WTC11 (cell line): ENCODE measurements around the gene ADM. TPM values are rescaled to one million over a fixed set of nuclear protein-coding genes. Genes with fewer than 3 reads are reported as not detected.

Experiments used
- ATAC-seq: fragments of 200-7000 bp; cut with Tn5 transposase; 2 replicates; pipeline ENCODE4 v1.10.0; 2021; ENCODE audit warnings: mild to moderate bottlenecking, moderate library complexity
- CTCF ChIA-PET: fragments of 300-600 bp; sonication (Branson Sonifier 250); formaldehyde crosslinking; loops from one replicate; lab custom pipeline; 2021; ENCODE audit warnings: antibody characterized with exemption; lab: Charles Lee
- POLR2A ChIA-PET: fragments of 350-600 bp; sonication (Branson Sonifier 250); formaldehyde crosslinking; loops from one replicate; lab custom pipeline; 2021; ENCODE audit warnings: antibody characterized with exemption; lab: Charles Lee
- DNase-seq: peaks from one replicate; pipeline ENCODE4 v3.0.0; 2021; ENCODE audit warnings: low spot score
- H3K27ac Mint-ChIP-seq: 2 replicates; pipeline ENCODE4 v1.8.0; 2021; ENCODE audit warnings: mixed read lengths
- H3K27me3 Mint-ChIP-seq: 2 replicates; pipeline ENCODE4 v1.8.0; 2021; ENCODE audit warnings: low read depth, mild to moderate bottlenecking, moderate library complexity, mixed read lengths
- H3K36me3 Mint-ChIP-seq: 2 replicates; pipeline ENCODE4 v1.8.0; 2021; ENCODE audit warnings: mixed read lengths
- H3K4me1 Mint-ChIP-seq: 2 replicates; pipeline ENCODE4 v1.8.0; 2022; ENCODE audit warnings: mixed read lengths
- H3K4me3 Mint-ChIP-seq: 2 replicates; pipeline ENCODE4 v1.8.0; 2021; ENCODE audit warnings: mild to moderate bottlenecking, moderate library complexity, mixed read lengths
- H3K9me3 Mint-ChIP-seq: 2 replicates; pipeline ENCODE4 v1.8.0; 2021; ENCODE audit warnings: mixed read lengths
- ATF1 ChIP-seq: sonication (generic); formaldehyde crosslinking; IDR thresholded peaks from 2 replicates; pipeline ENCODE4 v1.8.1; 2023; ENCODE audit warnings: mild to moderate bottlenecking, moderate library complexity, missing genetic modification reagents
- CREM ChIP-seq: sonication (generic); formaldehyde crosslinking; IDR thresholded peaks from 2 replicates; pipeline ENCODE4 v1.8.1; 2022; ENCODE audit warnings: mild to moderate bottlenecking, missing genetic modification reagents, moderate library complexity
- KAT7 ChIP-seq: sonication (generic); formaldehyde crosslinking; IDR thresholded peaks from 2 replicates; pipeline ENCODE4 v1.8.1; 2023; ENCODE audit warnings: missing genetic modification reagents, mild to moderate bottlenecking, borderline replicate concordance
- NR2C2 ChIP-seq: sonication (generic); formaldehyde crosslinking; IDR thresholded peaks from 2 replicates; pipeline ENCODE4 v1.8.0; 2022; ENCODE audit warnings: mild to moderate bottlenecking, missing genetic modification reagents
- RELA ChIP-seq: sonication (generic); formaldehyde crosslinking; IDR thresholded peaks from 2 replicates; pipeline ENCODE4 v1.8.1; 2022; ENCODE audit warnings: missing genetic modification reagents, mild to moderate bottlenecking, borderline replicate concordance
- SP1 ChIP-seq: sonication (generic); formaldehyde crosslinking; conservative IDR thresholded peaks from 2 replicates; pipeline ENCODE4 v1.8.1; 2022; ENCODE audit warnings: missing genetic modification reagents
- ZNF232 ChIP-seq: sonication (generic); formaldehyde crosslinking; IDR thresholded peaks from 2 replicates; pipeline ENCODE4 v1.8.0; 2022; ENCODE audit warnings: mild to moderate bottlenecking, missing genetic modification reagents
- total RNA-seq: library from RNA; stranded (reverse); gene quantifications from 3 replicates; pipeline ENCODE4 v1.2.3, GENCODE V29; 2021
- TF ChIP-seq, protein P1 (sequence below): fragments of 250-450 bp; sonication (Bioruptor Pico); IDR thresholded peaks from 2 replicates; pipeline ENCODE4 v1.8.0; 2021; ENCODE audit warnings: mild to moderate bottlenecking
- TF ChIP-seq, protein P2 (sequence below): sonication (generic); formaldehyde crosslinking; IDR thresholded peaks from 2 replicates; pipeline ENCODE4 v1.8.0; 2022; ENCODE audit warnings: mild to moderate bottlenecking, missing genetic modification reagents
- TF ChIP-seq, protein P3 (sequence below): fragments of 250-450 bp; sonication (Bioruptor Pico); IDR thresholded peaks from 2 replicates; pipeline ENCODE4 v1.9.0; 2021; ENCODE audit warnings: mild to moderate bottlenecking, borderline replicate concordance
- TF ChIP-seq, protein P4 (sequence below): fragments of 250-450 bp; sonication (Bioruptor Pico); IDR thresholded peaks from 2 replicates; pipeline ENCODE4 v1.9.0; 2021; ENCODE audit warnings: moderate library complexity, mild to moderate bottlenecking, inconsistent platforms, borderline replicate concordance
- TF ChIP-seq, protein P5 (sequence below): fragments of 250-450 bp; sonication (Bioruptor Pico); conservative IDR thresholded peaks from 2 replicates; pipeline ENCODE4 v1.9.0; 2021; ENCODE audit warnings: mild to moderate bottlenecking
- TF ChIP-seq, protein P6 (sequence below): sonication (generic); formaldehyde crosslinking; conservative IDR thresholded peaks from 2 replicates; pipeline ENCODE4 v1.8.1; 2023; ENCODE audit warnings: mild to moderate bottlenecking, low read depth, missing genetic modification reagents, moderate library complexity

ADM gene
- total RNA-seq, 1 experiment from 2014 or later: 18.7 TPM

DNA sequence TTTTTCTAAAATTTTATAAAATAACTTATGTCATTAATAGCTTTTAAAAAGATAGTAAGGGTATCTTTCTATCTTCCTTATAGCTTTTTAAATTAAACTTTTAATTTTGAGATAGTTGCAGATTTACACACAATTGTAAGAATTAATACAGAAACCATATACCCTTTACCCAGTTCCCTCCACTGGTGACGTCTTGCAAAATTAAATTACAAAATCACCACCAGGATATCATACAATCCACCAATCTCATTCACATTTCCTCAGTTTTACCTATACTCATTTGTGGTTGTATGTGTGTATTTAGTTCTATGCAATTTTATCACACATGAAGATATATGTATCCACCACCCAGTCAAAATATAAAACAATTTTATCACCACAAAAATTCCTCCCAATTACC, 20.9 kb upstream of the ADM start:
- TF ChIP-seq NR2C2: no peak
- TF ChIP-seq, protein P1, sequence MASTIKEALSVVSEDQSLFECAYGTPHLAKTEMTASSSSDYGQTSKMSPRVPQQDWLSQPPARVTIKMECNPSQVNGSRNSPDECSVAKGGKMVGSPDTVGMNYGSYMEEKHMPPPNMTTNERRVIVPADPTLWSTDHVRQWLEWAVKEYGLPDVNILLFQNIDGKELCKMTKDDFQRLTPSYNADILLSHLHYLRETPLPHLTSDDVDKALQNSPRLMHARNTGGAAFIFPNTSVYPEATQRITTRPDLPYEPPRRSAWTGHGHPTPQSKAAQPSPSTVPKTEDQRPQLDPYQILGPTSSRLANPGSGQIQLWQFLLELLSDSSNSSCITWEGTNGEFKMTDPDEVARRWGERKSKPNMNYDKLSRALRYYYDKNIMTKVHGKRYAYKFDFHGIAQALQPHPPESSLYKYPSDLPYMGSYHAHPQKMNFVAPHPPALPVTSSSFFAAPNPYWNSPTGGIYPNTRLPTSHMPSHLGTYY (CRISPR knock-in tag): no peak
- no peak for TF ChIP-seq ZNF232
- no peak for TF ChIP-seq RELA (CRISPR knock-in tag)
- TF ChIP-seq SP1 (CRISPR knock-in tag): no peak
- TF ChIP-seq, protein P2, sequence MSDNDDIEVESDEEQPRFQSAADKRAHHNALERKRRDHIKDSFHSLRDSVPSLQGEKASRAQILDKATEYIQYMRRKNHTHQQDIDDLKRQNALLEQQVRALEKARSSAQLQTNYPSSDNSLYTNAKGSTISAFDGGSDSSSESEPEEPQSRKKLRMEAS (CRISPR knock-in tag): no peak
- TF ChIP-seq ATF1: no peak
- TF ChIP-seq, protein P3, sequence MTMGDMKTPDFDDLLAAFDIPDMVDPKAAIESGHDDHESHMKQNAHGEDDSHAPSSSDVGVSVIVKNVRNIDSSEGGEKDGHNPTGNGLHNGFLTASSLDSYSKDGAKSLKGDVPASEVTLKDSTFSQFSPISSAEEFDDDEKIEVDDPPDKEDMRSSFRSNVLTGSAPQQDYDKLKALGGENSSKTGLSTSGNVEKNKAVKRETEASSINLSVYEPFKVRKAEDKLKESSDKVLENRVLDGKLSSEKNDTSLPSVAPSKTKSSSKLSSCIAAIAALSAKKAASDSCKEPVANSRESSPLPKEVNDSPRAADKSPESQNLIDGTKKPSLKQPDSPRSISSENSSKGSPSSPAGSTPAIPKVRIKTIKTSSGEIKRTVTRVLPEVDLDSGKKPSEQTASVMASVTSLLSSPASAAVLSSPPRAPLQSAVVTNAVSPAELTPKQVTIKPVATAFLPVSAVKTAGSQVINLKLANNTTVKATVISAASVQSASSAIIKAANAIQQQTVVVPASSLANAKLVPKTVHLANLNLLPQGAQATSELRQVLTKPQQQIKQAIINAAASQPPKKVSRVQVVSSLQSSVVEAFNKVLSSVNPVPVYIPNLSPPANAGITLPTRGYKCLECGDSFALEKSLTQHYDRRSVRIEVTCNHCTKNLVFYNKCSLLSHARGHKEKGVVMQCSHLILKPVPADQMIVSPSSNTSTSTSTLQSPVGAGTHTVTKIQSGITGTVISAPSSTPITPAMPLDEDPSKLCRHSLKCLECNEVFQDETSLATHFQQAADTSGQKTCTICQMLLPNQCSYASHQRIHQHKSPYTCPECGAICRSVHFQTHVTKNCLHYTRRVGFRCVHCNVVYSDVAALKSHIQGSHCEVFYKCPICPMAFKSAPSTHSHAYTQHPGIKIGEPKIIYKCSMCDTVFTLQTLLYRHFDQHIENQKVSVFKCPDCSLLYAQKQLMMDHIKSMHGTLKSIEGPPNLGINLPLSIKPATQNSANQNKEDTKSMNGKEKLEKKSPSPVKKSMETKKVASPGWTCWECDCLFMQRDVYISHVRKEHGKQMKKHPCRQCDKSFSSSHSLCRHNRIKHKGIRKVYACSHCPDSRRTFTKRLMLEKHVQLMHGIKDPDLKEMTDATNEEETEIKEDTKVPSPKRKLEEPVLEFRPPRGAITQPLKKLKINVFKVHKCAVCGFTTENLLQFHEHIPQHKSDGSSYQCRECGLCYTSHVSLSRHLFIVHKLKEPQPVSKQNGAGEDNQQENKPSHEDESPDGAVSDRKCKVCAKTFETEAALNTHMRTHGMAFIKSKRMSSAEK (CRISPR knock-in tag): no peak
- TF ChIP-seq, protein P4, sequence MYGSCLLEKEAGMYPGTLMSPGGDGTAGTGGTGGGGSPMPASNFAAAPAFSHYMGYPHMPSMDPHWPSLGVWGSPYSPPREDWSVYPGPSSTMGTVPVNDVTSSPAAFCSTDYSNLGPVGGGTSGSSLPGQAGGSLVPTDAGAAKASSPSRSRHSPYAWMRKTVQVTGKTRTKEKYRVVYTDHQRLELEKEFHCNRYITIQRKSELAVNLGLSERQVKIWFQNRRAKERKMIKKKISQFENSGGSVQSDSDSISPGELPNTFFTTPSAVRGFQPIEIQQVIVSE (CRISPR knock-in tag): no peak
- TF ChIP-seq KAT7 (CRISPR knock-in tag): no peak
- TF ChIP-seq, protein P5, sequence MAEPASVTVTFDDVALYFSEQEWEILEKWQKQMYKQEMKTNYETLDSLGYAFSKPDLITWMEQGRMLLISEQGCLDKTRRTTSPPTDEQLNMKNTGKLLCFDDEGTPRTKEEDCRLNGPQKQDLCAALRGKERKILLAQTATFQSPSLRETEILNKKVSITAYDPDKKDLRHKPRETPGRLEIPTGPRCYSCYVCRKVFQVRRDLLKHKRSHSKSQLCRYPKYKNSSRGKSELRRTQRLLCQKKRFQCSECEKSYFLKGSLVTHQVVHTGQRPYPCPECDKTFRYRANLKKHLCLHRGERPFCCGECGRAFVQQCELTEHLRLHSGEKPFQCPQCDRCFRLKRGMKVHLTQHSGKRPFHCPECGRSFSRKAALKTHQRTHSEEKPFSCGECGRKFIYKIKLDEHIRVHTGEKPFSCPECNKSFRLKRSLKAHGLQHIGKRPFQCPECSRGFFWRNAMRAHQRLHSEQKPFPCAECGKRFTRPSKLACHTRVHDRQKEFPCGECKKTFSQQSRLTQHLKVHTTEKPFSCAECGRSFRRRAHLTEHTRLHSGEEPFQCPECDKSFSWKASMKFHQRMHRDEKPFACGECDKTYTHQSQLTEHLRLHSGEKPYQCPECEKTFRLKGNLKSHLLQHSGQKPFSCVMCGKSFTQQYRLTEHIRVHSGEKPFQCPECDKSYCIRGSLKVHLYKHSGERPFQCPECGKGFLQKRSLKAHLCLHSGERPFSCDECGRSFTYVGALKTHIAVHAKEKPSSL (CRISPR knock-in tag): no peak
- TF ChIP-seq, protein P6, sequence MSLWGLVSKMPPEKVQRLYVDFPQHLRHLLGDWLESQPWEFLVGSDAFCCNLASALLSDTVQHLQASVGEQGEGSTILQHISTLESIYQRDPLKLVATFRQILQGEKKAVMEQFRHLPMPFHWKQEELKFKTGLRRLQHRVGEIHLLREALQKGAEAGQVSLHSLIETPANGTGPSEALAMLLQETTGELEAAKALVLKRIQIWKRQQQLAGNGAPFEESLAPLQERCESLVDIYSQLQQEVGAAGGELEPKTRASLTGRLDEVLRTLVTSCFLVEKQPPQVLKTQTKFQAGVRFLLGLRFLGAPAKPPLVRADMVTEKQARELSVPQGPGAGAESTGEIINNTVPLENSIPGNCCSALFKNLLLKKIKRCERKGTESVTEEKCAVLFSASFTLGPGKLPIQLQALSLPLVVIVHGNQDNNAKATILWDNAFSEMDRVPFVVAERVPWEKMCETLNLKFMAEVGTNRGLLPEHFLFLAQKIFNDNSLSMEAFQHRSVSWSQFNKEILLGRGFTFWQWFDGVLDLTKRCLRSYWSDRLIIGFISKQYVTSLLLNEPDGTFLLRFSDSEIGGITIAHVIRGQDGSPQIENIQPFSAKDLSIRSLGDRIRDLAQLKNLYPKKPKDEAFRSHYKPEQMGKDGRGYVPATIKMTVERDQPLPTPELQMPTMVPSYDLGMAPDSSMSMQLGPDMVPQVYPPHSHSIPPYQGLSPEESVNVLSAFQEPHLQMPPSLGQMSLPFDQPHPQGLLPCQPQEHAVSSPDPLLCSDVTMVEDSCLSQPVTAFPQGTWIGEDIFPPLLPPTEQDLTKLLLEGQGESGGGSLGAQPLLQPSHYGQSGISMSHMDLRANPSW (CRISPR knock-in tag): no peak
- no peak for TF ChIP-seq CREM (CRISPR knock-in tag)
- Mint-ChIP-seq H3K27me3 (no peaks in the 10 kb centered on the region), H3K4me1 (peaks cover 8% of the 10 kb centered on the region), H3K27ac (no peak overlapping the region), H3K9me3 (no peaks in the 10 kb centered on the region), H3K4me3 (no peak overlapping the region), H3K36me3 (0 out of 2 replicates have a peak, but pooled peaks cover 3% of the 10 kb centered on the region)
- no peak for ATAC-seq
- ChIA-PET POLR2A (no interaction called here), CTCF (interaction anchor here (0.6 to 1.6 kb wide), 6 partner anchors 13 to 207 kb away, joined by 3 to 6 read pairs (median 4); no protein-coding TSS in a partner anchor)
- no peak for DNase-seq
